ENCODE results near the gene MSRB1.

Gene MSRB1

GRCh38 chr16:1895949-1896675 is 46.9 kb downstream of the MSRB1 start:
- no peaks in the 10 kb centered on the region for H3K9me2 ChIP-seq (replicated peaks; ENCODE audit: insufficient read depth, low read length)
- H3F3A ChIP-seq (ENCODE audit: insufficient read depth) = no peaks in the 10 kb centered on the region
- H3K4me3 ChIP-seq (ENCODE audit: insufficient read depth, low read length, poor library complexity, severe bottlenecking) = no peak overlapping the region
- H3K4me2 ChIP-seq (ENCODE audit: low read depth, low read length, poor library complexity, severe bottlenecking) = no peak overlapping the region
- no peak overlapping the region for H2AFZ ChIP-seq (ENCODE audit: low read depth, low read length, severe bottlenecking)
- no peaks in the 10 kb centered on the region for H3K79me2 ChIP-seq (ENCODE audit: insufficient read depth, low read length)
- TF ChIP-seq EZH2phosphoT487 (conservative IDR thresholded peaks at IDR 0.05; ENCODE audit: low read length) = no peak
- TF ChIP-seq CTCF (IDR thresholded peaks at IDR 0.05; ENCODE audit: insufficient read depth, low read length, poor library complexity, severe bottlenecking) = no peak
- H3K9ac ChIP-seq (ENCODE audit: low read length) = no peak overlapping the region
- no peaks in the 10 kb centered on the region for H3K27me3 ChIP-seq (ENCODE audit: low read length)
- H3K9me3 ChIP-seq (ENCODE audit: insufficient read depth, low read length) = no peaks in the 10 kb centered on the region
- no peaks in the 10 kb centered on the region for H3K36me3 ChIP-seq (ENCODE audit: low read length)
- H4K20me1 ChIP-seq (ENCODE audit: low read depth, low read length) = no peaks in the 10 kb centered on the region
- no peak overlapping the region for H3K27ac ChIP-seq (ENCODE audit: low read depth, low read length)

GRCh38 chr16:1895068-1895467 is 47.9 kb downstream of the MSRB1 start:
- TF ChIP-seq CTCF (IDR thresholded peaks at IDR 0.05; ENCODE audit: insufficient read depth, low read length, poor library complexity, severe bottlenecking) = no peak
- no peak for TF ChIP-seq EZH2phosphoT487 (conservative IDR thresholded peaks at IDR 0.05; ENCODE audit: low read length)

GRCh38 chr16:1890708-1891050 is 52.3 kb downstream of the MSRB1 start:
- no peak overlapping the region for H3K4me3 ChIP-seq (ENCODE audit: insufficient read depth, low read length, poor library complexity, severe bottlenecking)
- no peak overlapping the region for H2AFZ ChIP-seq (ENCODE audit: low read depth, low read length, severe bottlenecking)
- no peaks in the 10 kb centered on the region for H4K20me1 ChIP-seq (ENCODE audit: low read depth, low read length)
- no peaks in the 10 kb centered on the region for H3K9me2 ChIP-seq (replicated peaks; ENCODE audit: insufficient read depth, low read length)
- H3K9ac ChIP-seq (ENCODE audit: low read length) = no peak overlapping the region
- TF ChIP-seq EZH2phosphoT487 (conservative IDR thresholded peaks at IDR 0.05; ENCODE audit: low read length) = no peak
- no peak for TF ChIP-seq CTCF (IDR thresholded peaks at IDR 0.05; ENCODE audit: insufficient read depth, low read length, poor library complexity, severe bottlenecking)
- no peaks in the 10 kb centered on the region for H3K79me2 ChIP-seq (ENCODE audit: insufficient read depth, low read length)
- H3K27ac ChIP-seq (ENCODE audit: low read depth, low read length) = no peak overlapping the region
- H3K36me3 ChIP-seq (ENCODE audit: low read length) = no peaks in the 10 kb centered on the region
- H3K27me3 ChIP-seq (ENCODE audit: low read length) = no peaks in the 10 kb centered on the region
- no peak overlapping the region for H3K4me2 ChIP-seq (ENCODE audit: low read depth, low read length, poor library complexity, severe bottlenecking)
- no peaks in the 10 kb centered on the region for H3K9me3 ChIP-seq (ENCODE audit: insufficient read depth, low read length)
- no peaks in the 10 kb centered on the region for H3F3A ChIP-seq (ENCODE audit: insufficient read depth)

More at GRCh38 chr16:1895068-1895467, 47.9 kb downstream of the MSRB1 start:
- Histone ChIP-seq H4K20me1 (ENCODE audit: low read depth, low read length) (no peaks in the 10 kb centered on the region), H3K4me3 (ENCODE audit: insufficient read depth, low read length, poor library complexity, severe bottlenecking) (no peak overlapping the region), H3K9ac (ENCODE audit: low read length) (no peak overlapping the region), H3K27ac (ENCODE audit: low read depth, low read length) (no peak overlapping the region), H3F3A (ENCODE audit: insufficient read depth) (no peaks in the 10 kb centered on the region), H3K9me3 (ENCODE audit: insufficient read depth, low read length) (no peaks in the 10 kb centered on the region), H3K36me3 (ENCODE audit: low read length) (no peaks in the 10 kb centered on the region), H3K4me2 (ENCODE audit: low read depth, low read length, poor library complexity, severe bottlenecking) (no peak overlapping the region), H3K9me2 (replicated peaks; ENCODE audit: insufficient read depth, low read length) (no peaks in the 10 kb centered on the region), H3K79me2 (ENCODE audit: insufficient read depth, low read length) (no peaks in the 10 kb centered on the region), H3K27me3 (ENCODE audit: low read length) (no peaks in the 10 kb centered on the region), H2AFZ (ENCODE audit: low read depth, low read length, severe bottlenecking) (no peak overlapping the region)
